ENCODE results near the gene LHFPL6. TPM values are rescaled to one million over a fixed set of nuclear protein-coding genes. Genes with fewer than 3 reads are reported as not detected.

The LHFPL6 gene
- total and polyA plus RNA-seq, 11 donors: 34.4 to 74.4 (median 53.2) TPM

GRCh38 chr13:39585219-39585618 is 17.8 kb downstream of the LHFPL6 start:
- no peak overlapping the region for H3K27ac ChIP-seq
- WGBS, 4 donors: 46 to 57% (median 55%) methylated on average over 3 of the region's 3 CpGs
- no peaks in the 10 kb centered on the region for H3K27me3 ChIP-seq
- peaks cover 0 to 92% (median 50%) of the 10 kb centered on the region in 12 donors for H3K4me1 ChIP-seq
- no peak for DNase-seq
- TF ChIP-seq POLR2A (IDR thresholded peaks at IDR 0.05) (no peak), CTCF (IDR thresholded peaks at IDR 0.05) (no peak)
- H3K36me3 ChIP-seq: no peaks in the 10 kb centered on the region
- intact Hi-C loops (cut with DNase I): no loop called here
- H3K4me3 ChIP-seq: no peak overlapping the region
- H3K9me3 ChIP-seq: no peaks in the 10 kb centered on the region
- ATAC-seq: no peak

DNA sequence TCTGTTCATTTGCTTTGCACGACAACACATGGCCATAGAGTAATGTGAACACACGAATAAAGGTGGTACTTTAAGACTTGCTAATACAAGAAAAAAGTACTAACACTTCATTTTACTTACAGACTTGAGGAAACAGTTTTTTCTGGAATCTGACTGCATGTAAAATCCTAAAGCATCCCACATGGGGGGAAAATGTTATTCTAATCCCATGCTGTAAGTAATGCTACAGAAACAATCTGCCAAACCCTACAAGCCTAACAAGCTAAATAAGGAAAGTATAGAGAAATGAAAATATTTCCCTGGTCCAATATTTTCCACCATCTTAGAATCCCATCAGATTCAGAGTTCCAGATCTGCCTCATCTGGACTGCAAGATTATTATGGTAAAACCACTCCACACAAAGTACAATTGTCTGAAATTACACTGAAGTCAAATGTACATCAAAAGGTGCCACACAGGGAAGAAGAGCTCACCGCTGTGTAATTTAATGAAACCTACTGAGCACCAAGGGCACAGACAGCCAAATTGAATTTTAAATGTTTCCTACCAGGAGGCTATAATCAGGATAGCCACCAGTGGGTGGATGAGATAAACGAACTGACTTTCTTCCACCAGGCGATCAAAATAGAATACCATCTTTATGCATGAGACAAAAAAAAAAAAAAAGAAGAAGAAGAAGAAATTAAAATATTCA is 22.0 kb downstream of the LHFPL6 start:
- H3K27ac ChIP-seq: peak overlapping the region in 5 of 12 donors; percentile 1 to 46 (median 15)
- H3K9me3 ChIP-seq: no peaks in the 10 kb centered on the region
- 30 to 47% (median 35%) methylated on average over 5 of the region's 5 CpGs for WGBS, 4 donors
- no peaks in the 10 kb centered on the region for H3K27me3 ChIP-seq
- H3K4me1 ChIP-seq: peaks cover 16 to 92% (median 56%) of the 10 kb centered on the region in 12 donors
- no peak for ATAC-seq
- intact Hi-C loops (cut with DNase I): loop anchor here in 1 of 10 donors (5.0 kb wide), 1 partner anchor 39 kb away; no protein-coding TSS in a partner anchor
- H3K4me3 ChIP-seq: no peak overlapping the region
- no peak for TF ChIP-seq POLR2A (IDR thresholded peaks at IDR 0.05)
- no peak for TF ChIP-seq CTCF (IDR thresholded peaks at IDR 0.05)
- no peaks in the 10 kb centered on the region for H3K36me3 ChIP-seq
- DNase-seq: no peak

GRCh38 chr13:39578821-39579291 is 24.1 kb downstream of the LHFPL6 start:
- intact Hi-C loops (cut with DNase I): loop anchor here in 4 of 10 donors (10.0 kb wide), 1 partner anchor 54 kb away; no protein-coding TSS in a partner anchor
- Histone ChIP-seq H3K36me3 (no peaks in the 10 kb centered on the region), H3K27ac (peak overlapping the region in 9 of 12 donors; percentile 39 to 72 (median 47)), H3K4me3 (no peak overlapping the region), H3K4me1 (peaks cover 15 to 82% (median 60%) of the 10 kb centered on the region in 12 donors), H3K27me3 (no peaks in the 10 kb centered on the region), H3K9me3 (no peaks in the 10 kb centered on the region)
- DNase-seq: no peak
- peak in 3 of 4 donors; percentile 19 to 56 (median 36) for ATAC-seq
- TF ChIP-seq CTCF (IDR thresholded peaks at IDR 0.05) (no peak), POLR2A (IDR thresholded peaks at IDR 0.05) (no peak)
- 60 to 78% (median 70%) methylated on average over 3 of the region's 3 CpGs for WGBS, 4 donors

DNA sequence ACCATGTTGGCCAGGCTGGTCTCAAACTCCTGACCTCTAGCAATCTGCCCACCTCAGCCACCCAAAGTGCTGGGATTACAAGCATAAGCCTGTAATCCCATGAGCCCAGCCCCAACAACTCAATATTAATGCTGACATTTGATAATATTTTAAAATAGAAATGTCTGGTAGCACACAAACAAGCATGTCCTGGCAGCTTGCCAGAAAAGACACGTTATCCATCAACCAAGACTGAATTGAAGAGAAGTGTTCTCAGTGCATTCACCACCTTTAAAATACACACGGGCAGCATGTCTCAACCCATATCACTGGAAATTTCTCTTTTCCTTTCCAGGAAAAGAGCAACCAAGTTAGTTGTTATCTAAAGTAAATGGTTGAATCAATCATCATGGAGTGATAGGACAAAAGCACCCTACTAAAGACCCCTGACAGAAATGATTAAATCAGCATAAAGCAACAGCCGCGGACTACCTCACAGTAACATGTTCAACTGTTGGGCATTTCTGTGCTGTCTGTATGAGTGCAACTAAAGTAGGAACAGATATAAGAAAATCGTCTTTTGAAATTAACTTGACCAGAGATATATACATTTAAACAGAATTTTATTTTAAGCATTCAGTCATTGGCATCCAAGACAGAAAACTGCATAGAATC is 25.0 kb downstream of the LHFPL6 start:
- H3K27me3 ChIP-seq: no peaks in the 10 kb centered on the region
- no peak overlapping the region for H3K4me3 ChIP-seq
- TF ChIP-seq POLR2A (IDR thresholded peaks at IDR 0.05) (no peak), CTCF (IDR thresholded peaks at IDR 0.05) (no peak)
- no peaks in the 10 kb centered on the region for H3K9me3 ChIP-seq
- peak; percentile 36 to 56 (median 44) for ATAC-seq
- H3K36me3 ChIP-seq: no peaks in the 10 kb centered on the region
- peak in 4 of 5 donors; percentile 56 to 78 (median 66) for DNase-seq
- H3K27ac ChIP-seq: peak overlapping the region in 11 of 12 donors; percentile 20 to 72 (median 46)
- 46 to 61% (median 55%) methylated on average over 5 of the region's 5 CpGs for WGBS, 4 donors
- peaks cover 11 to 81% (median 57%) of the 10 kb centered on the region in 12 donors for H3K4me1 ChIP-seq
- intact Hi-C loops (cut with DNase I): loop anchor here in 4 of 10 donors (10.0 kb wide), 1 partner anchor 53 kb away; no protein-coding TSS in a partner anchor
